IPS-18c (cell line): ENCODE measurements around the gene PFN2.
"Not testable (repeated sequence)": the region's sequence is repeated elsewhere in the genome, so short reads cannot be mapped to it uniquely, and the experiment has no call there.

ENCODE experiments used
- H3K4me3 ChIP-seq: 2 replicates; pipeline ENCODE4 v1.7.0; 2013; ENCODE audit warnings: low read depth, mild to moderate bottlenecking, low read length, moderate library complexity; ENCODE audit not compliant: insufficient read depth
- H3K9me3 ChIP-seq: one replicate; pipeline ENCODE4 v1.6.1; 2013; ENCODE audit warnings: mild to moderate bottlenecking, low read length, moderate library complexity; ENCODE audit not compliant: control insufficient read depth, insufficient read depth

Gene PFN2

DNA sequence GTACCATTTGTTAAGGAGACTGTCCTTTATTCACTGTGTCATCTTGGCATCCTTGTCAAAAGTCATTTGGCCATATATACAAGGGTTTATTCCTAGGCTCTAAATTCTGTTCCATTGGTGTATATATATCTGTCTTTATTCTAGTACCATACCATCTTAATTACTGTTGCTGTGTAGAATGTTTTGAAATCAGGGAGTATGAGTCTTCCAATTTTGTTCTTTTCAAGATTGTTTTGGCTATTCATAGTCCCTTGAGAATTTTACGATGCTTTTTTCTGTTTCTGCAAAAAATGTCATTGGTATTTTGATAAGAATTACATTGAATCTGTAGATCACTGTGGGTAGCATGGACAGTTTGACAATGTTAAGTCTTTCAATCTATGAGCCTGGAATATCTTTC lies 28.7 kb downstream of the PFN2 start:
- no peaks in the 10 kb centered on the region for H3K9me3 ChIP-seq
- H3K4me3 ChIP-seq: no peak overlapping the region

DNA sequence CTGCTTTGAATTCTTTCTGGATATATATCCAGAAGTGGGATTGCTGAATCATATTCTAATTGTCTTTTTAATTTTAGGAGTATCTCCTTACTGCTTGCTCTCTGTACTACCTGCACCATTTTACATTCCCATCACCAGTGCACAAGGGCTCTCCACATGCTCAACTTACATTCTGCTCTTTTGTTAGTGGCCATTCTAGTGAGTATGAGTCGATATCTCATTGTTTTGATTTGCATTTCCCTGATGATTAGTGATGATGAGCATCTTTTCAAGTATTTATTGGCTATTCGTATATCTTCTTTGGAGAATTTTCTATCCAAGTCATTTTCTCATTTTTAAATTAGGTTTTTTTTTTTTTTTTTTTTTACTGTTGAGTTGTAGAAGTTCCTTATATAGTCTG lies 29.5 kb downstream of the PFN2 start:
- no peaks in the 10 kb centered on the region for H3K9me3 ChIP-seq
- no peak overlapping the region for H3K4me3 ChIP-seq

DNA sequence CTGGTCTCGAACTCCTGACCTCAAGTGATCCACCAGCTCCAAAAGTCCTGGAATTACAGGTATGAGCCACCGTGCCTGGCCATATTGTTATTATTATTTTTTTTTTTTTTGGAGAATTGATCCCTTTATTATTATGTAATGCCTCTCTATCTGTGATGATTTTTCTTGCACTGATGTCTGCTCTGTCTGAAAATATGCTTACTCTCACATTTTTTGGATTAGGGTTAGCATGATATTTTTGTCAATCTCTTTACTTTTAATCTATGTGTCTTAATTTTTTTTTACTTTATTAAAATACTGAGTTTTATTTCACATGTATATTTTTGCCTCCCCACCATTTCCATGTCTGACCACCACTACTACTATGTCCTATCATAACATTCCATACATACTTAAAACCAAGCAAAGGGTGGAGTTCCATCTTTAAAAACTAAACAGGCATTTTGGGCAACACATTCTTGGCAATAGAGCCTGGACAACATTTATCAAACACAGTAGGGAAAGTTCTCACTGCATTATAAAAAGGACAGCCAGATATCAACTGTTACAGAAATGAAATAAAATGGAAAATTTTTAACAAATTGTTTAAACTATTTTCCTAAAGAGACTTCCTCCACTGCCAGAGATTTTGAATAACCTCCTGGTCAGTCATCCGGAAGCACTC lies 32.2 kb downstream of the PFN2 start:
- H3K4me3 ChIP-seq, H3K9me3 ChIP-seq: not testable (repeated sequence)

DNA sequence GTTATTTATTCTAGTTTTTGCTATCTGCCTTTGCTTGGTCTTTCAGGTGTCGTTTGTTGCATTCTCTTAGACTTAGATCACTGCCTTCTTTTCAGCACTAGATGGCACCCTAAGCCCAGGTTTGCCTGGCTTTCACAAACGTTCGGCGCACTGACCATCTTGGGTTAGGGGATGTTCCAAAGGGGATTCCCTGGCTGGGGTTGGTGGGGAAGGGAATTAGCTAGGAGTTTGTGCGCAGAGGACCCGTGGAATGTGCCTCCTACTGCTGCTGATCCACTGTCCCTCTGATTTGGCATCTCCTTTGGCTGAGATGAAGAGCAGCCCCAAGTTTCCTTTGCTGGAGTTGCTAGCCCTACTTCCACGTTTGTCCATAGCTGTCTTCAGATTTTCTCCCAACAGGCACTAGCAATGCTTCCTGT lies 33.9 kb downstream of the PFN2 start:
- H3K9me3 ChIP-seq: peaks cover 4% of the 10 kb centered on the region
- H3K4me3 ChIP-seq: no peak overlapping the region

DNA sequence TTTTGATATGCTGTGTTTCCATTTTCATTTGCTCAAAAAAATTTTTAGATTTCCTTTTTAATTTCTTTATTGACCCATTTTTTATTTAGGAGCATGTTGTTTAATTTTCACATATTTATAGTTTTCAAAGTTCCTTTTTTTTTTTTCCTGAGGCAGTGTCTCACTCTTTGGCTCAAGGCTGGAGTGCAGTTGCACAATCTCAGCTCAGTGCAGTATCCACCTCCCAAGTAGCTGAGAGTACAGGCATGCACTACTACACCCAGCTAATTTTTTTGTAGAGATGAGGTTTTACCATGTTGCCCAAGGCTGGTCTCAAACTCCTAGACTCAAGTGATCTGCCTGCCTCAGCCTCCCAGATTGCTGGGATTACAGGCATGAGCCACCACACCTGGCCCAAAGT lies 36.2 kb downstream of the PFN2 start:
- Histone ChIP-seq H3K9me3 (peaks cover 4% of the 10 kb centered on the region), H3K4me3 (no peak overlapping the region)

DNA sequence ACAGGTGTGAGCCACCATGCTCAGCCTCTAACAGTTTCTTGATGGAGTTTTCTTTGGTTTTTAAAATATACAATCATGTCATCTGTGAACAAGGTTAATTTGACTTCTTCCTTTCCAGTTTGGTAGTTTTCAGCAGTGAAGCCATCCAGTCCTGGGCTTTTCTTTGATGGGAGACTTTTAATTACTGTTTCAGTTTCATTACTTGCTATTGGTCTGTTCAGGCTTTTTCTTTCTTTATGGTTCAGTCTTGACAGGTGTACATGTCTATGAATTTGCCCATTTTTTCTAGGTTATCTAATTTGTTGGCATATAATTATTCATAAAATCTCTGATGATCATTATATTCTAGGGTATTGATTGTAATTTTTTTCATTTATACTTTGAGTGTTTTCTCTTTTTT lies 36.8 kb downstream of the PFN2 start:
- Histone ChIP-seq H3K9me3 (peaks cover 4% of the 10 kb centered on the region), H3K4me3 (no peak overlapping the region)

DNA sequence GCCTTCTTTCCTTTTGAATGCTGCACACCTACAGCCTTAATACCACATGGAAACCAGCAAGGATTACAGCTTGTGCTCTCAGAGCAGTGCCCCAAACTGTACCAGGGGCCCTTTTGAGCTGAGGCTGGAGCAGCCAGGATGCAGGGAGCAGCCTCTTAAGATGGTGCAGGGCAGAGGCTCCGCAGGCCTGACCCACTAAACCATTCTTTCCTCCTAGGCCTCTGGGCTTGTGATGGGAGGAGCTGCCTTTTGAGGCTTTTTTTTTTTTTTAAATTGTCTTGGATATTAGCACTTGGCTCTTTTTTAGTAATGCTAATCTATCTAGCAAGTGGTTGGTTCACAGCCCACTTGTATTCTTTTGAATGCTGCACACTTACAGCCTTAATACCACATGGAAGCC lies 37.7 kb downstream of the PFN2 start:
- H3K4me3 ChIP-seq: no peak overlapping the region
- peaks cover 4% of the 10 kb centered on the region for H3K9me3 ChIP-seq

DNA sequence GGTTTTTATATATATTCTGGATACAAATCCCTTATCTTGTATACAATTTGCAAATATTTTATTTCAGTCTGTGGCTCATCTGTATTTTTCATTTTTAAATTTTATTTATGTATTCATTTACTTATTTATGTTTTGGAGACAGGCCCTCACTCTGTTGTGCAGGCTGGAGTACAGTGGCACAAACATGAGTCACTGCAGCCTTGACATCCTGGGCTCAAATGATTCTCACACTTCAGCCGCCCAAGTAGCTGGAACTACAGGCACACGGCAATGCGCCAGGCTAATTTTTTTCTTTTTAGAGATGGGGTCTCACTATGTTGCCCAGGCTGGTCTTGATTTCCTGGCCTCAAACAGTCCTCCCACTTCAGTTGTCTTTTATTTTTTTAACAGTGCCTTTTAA lies 50.6 kb downstream of the PFN2 start:
- no peak overlapping the region for H3K4me3 ChIP-seq
- no peaks in the 10 kb centered on the region for H3K9me3 ChIP-seq

DNA sequence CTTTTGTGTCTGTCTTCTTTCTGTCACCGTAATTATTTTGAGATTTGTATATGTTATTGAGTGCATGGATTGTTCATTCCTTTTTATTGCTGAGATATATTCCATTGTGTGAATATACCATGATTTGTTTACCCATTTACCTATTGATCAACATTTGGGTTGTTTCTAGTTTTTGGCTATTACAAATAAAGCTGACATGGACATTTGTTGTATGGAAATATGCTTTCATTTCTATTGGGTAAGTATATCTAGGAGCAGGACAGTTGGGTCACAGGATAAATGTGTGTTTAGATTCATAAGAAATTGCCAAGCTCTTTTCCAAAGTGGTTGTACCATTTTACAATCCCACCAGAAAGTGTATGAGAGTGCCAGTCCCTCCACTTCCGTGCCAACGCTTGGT lies 51.2 kb downstream of the PFN2 start:
- no peaks in the 10 kb centered on the region for H3K9me3 ChIP-seq
- no peak overlapping the region for H3K4me3 ChIP-seq

DNA sequence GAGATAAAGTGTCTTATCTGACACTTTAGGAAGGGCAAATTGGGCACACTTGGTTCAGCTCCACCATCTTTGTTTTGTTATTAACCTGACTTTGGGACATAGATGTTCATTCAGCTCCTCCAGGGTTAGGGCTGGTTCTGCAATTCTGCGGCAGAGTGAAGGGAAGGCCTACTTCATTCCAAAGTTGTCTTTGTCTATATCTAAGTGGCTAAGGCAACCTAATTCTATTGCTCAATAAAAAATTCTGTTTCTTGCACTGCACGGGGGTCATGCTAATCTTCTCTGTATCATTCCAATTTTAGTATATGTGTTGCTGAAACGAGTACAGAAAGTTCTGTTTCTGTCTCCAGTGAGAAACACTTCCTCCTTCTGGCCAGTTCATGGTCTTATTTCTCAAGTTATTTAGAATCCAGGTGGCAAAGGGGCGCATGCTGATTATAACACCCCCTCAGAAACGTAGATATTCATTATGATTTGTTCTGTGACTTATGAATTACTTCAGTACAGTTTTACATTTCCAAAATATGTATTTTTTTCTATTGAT lies 53.5 kb downstream of the PFN2 start:
- Histone ChIP-seq H3K4me3 (no peak overlapping the region), H3K9me3 (no peaks in the 10 kb centered on the region)
